AG09309 (cell line): ENCODE measurements around the gene IL21.
"Not testable (repeated sequence)": the region's sequence is repeated elsewhere in the genome, so short reads cannot be mapped to it uniquely, and the experiment has no call there.

Source experiments
- DNase-seq: peaks from one replicate; pipeline ENCODE4 v3.0.0-alpha.2; 2010; ENCODE audit warnings: low read depth
- H3K4me3 ChIP-seq: 2 replicates; pipeline ENCODE4 v1.5.1; 2011; ENCODE audit warnings: mild to moderate bottlenecking, low read depth, low read length, moderate library complexity; ENCODE audit not compliant: control insufficient read depth
- TF ChIP-seq, protein P1 (sequence below): IDR thresholded peaks from 2 replicates; pipeline ENCODE4 v1.5.1; 2011; ENCODE audit warnings: mild to moderate bottlenecking, low read depth, low read length, inconsistent platforms; ENCODE audit not compliant: insufficient read depth, control insufficient read depth; ENCODE audit errors: missing control alignments

IL21 gene

DNA sequence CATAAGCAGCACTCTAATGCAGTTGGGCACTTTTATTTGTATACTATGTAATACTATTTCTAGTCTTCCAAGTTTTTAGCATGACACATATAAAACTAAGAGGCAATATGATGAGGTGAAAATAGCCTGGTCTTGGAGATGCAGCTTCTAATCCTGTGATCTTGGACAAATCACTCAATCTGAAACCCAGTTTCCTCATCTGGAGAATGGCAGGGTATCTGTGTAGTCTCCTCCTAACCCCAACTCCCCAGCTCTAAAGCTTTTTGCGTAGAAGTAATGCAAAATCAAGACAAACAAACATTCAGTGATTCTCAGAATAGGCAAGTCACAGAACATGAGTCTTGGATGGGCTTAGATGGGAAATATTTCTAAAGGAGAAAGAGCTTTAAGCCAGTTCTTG is 36.7 kb upstream of the IL21 start:
- no peak for DNase-seq
- TF ChIP-seq, protein P1, sequence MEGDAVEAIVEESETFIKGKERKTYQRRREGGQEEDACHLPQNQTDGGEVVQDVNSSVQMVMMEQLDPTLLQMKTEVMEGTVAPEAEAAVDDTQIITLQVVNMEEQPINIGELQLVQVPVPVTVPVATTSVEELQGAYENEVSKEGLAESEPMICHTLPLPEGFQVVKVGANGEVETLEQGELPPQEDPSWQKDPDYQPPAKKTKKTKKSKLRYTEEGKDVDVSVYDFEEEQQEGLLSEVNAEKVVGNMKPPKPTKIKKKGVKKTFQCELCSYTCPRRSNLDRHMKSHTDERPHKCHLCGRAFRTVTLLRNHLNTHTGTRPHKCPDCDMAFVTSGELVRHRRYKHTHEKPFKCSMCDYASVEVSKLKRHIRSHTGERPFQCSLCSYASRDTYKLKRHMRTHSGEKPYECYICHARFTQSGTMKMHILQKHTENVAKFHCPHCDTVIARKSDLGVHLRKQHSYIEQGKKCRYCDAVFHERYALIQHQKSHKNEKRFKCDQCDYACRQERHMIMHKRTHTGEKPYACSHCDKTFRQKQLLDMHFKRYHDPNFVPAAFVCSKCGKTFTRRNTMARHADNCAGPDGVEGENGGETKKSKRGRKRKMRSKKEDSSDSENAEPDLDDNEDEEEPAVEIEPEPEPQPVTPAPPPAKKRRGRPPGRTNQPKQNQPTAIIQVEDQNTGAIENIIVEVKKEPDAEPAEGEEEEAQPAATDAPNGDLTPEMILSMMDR = no peak
- H3K4me3 ChIP-seq = no peak overlapping the region

DNA sequence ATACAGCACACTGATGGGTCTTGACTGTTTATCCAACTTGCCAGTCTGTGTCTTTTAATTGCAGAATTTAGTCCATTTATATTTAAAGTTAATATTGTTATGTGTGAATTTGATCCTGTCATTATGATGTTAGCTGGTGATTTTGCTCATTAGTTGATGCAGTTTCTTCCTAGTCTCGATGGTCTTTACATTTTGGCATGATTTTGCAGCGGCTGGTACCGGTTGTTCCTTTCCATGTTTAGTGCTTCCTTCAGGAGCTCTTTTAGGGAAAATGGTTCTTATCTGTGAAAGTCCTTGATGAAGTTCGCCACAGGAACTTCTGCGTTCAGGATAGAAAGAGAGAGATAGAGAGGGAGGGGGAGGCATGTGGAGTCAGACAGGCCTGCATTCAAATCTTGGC is 35.7 kb upstream of the IL21 start:
- H3K4me3 ChIP-seq, DNase-seq: not testable (repeated sequence)

DNA sequence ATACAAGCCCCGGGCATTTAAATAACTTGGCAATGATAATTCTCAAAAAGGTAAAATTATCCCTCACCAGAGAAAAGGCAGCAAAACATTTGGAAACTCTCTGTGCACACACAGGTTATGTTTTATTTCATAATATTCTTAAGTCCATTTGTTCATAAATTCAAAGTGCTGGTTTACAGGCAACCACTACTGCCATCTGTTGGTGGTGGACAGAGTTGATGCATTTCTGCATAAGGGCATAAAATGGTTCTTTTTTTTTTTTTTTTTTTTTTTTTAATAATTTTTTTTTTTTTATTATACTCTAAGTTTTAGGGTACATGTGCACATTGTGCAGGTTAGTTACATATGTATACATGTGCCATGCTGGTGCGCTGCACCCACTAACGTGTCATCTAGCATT is 31.5 kb upstream of the IL21 start:
- no peak for DNase-seq
- TF ChIP-seq, protein P1 = peak; percentile 77
- no peak overlapping the region for H3K4me3 ChIP-seq

DNA sequence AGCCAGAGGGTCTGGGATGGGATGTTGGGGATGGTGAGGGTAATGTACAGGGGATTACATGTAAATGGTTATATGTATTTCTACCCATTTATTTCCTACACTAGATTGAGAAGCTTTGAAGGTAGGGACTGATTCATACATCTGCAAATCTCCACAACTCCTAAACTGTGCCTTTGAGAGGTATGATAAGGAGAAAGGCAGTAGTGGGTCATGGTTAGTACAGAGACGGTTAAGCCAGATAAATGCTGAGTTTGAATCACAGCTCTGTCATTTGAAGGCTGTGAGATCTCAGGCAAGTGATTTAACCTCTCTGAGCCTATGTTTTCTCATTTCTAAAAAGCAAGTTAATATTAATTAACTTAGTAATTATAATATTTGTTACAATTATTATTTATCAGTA is 29.3 kb upstream of the IL21 start:
- H3K4me3 ChIP-seq = no peak overlapping the region
- no peak for DNase-seq
- TF ChIP-seq, protein P1 = no peak

DNA sequence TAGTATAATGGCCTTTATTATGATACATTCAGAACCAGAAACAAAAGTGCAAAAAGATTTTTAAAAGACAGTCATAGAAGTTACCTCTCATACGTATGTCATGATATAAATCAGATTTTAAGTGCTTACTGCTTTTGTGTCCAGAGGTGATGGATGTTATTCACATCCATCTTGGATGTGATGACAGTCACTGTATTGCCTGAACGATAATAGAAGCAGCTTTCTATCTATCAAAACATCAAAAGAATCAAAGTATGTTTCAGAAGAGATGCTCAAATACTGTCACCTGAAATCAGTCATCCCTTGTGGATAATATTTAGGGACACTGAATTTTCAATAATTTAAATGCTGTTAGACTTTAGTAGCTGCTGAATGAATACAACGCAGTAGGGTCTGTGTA is 26.8 kb upstream of the IL21 start:
- DNase-seq = no peak
- no peak overlapping the region for H3K4me3 ChIP-seq
- TF ChIP-seq, protein P1 = no peak

DNA sequence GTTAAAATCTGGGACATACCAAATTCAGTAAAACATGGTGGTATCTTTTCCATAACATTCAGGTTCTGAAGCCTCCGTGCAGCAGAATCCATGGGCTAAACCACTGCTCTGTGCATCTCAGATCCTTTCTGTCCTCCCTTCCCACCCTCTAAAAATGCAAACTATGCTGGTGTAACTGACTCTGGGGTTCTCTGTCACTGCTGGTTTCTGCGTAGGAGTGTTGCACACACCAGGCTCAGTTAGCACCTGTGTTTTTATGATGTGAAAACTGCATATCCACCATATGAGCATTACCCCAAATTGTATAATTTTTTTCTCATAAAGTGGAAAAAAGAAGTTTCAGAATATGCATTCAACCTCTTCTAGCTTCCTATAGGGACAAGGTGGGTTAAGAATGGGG is 22.4 kb upstream of the IL21 start:
- DNase-seq = no peak
- TF ChIP-seq, protein P1 = no peak
- H3K4me3 ChIP-seq = no peak overlapping the region

DNA sequence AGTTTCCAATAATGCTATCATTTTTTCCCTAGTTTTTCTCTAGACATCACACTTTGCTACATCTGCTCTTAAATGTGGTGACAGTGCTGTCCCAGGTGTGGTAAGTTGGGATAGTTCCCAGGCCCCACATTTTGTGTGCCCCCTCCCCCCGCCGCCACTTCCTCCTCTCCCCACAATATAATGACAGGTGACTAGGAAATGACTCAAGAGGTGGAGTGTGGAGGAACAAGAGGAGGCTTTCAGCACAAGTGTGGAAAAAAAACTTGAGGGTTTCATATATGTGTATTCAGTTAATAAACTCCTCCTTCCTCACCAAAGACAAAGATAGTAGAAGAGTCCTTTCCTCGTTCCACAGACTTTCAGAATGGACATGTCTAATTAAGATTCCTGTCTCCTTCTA is 18.3 kb upstream of the IL21 start:
- TF ChIP-seq, protein P1 = no peak
- DNase-seq = no peak
- no peak overlapping the region for H3K4me3 ChIP-seq
